GM21447 (cell line): ENCODE data around the gene ADNP.
"Not testable (repeated sequence)": the region's sequence is repeated elsewhere in the genome, so short reads cannot be mapped to it uniquely, and the experiment has no call there.

Source experiments
- ATAC-seq: cut with Tn5 transposase; IDR thresholded peaks from one replicate; pipeline ENCODE4 v1.9.1; 2021; ENCODE audit not compliant: unreplicated experiment

ADNP gene

DNA sequence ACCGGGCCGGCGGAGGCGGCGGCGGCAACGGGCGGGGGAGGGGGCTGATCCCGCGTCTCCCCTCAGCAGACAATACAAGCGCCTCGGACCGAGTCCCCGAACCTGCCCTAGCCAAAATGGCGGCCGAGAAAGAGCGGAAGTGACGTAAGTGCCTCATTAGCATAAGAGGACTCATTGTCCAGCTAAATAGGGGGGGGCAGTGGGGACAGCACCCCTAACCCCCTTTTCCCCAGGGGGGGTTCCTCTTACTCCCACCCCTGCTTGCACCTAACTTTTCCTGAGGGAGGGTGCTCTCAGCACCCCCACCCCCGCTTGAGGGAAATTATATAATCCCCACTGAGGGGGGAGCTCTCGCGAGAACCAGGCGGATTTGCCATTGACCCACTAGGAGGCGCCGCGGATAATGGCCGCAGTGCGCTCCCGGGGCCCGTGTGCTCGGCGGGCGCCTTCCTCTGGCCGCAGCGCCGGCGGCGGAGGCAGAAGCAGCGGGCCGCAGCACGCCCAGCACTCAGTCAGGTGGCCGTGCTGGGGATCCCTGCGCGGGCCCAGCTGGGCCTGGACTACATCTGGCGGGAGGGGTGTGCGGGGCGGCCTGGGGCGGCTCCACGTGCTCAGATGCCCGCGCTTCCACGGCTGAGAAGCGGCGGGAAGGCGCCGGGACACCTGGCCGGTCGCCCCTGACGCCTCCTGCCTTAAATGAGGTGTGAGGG lies at the start of gene ADNP:
TSS of gene ADNP (minus strand) at position 132 of the 710 bp plus-strand sequence. CDS start 27,441 bp downstream, outside the sequence.
- ATAC-seq = peak; percentile 53

DNA sequence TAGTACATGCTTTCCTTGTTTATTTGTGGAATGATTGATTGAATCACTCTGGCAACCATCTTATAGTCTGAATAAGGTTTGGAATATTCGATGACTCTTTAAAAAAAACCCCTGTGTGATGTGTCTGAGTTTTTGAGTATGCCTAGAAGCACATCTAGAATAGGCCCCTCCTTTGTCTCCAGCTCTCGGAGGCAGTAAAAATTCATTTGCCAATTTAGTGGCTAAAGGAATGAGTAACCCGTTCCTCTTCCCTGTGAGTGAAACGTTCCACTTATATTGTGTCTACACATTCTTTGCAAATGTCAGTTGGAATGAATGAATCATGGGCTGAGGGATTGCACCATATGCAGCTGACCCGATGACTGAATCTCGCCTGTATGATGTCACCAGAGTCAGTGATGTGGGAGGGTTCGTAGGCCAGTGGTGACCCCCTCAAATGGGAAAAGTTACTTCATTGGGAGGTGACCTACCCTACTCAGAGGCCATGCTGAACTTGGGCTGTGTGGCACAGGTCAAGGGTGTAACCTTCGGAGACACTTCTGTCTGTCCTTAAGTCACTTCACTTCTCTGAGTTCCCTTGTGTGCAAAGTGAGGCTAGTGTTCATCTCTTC lies 48.9 kb upstream of the ADNP start:
- no peak for ATAC-seq

DNA sequence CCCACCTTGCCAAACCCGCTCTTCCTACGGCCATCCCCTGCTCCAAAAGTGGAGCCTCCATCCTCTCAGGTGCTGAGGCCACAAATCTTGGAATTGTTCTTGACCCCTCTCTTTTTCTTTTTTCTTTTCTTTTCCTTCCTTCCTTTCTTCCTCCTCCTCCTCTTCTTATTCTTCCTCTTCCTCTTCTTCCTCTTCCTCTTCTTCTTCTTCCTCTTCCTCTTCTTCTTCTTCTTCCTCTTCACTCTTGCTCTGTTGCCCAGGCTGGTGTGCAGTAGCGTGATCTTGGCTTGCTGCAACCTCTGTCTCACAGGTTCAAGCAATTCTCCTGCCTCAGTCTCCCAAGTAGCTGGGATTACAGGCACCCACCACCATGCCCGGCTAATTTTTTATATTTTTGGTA lies 47.3 kb upstream of the ADNP start:
- not testable (repeated sequence) for ATAC-seq

DNA sequence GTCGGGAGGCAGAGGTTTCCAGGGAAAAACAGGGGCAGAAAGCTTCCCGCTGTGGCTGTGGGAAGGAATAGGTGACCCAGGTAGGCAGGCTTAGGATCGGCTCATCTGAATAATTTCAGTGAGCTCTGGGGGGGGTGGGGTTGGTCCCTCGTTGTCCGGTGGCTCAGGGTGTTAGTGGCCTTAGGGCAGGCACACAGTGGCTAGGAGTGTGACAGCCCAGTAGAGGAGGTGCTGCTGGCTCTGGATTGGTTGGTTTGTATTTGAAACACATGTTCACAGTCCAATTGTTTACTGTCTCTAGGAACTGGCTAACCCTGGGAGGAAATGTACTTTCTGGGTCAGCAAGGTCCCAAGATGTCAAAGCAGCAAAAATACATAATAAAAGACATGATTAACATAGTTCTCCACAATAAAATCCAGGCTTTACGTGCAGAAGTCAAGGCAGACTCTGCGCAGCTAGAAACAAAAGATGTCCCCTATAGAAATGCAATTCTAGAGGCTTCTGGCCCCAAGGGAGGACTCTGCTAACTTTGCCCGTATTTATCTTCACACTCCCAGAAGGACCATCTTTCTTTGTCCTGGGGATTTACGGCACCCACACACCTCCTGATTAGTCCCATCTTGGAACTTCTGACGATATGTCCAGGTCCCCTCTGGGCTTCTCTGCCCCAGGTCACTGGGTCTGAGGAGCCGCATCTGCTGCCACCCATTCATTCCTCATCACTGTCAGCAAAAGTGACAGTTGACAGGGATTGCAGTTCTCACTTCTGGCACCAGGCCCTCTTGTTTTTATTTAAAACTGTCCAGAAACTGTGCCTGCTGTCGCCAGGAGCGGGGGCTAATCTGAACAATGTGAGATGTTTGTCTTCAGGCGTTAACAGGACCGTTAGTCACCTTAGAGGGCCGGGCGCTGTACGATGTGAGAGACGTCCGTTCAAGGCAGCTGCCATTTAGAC lies 46.1 kb upstream of the ADNP start:
- ATAC-seq = no peak

DNA sequence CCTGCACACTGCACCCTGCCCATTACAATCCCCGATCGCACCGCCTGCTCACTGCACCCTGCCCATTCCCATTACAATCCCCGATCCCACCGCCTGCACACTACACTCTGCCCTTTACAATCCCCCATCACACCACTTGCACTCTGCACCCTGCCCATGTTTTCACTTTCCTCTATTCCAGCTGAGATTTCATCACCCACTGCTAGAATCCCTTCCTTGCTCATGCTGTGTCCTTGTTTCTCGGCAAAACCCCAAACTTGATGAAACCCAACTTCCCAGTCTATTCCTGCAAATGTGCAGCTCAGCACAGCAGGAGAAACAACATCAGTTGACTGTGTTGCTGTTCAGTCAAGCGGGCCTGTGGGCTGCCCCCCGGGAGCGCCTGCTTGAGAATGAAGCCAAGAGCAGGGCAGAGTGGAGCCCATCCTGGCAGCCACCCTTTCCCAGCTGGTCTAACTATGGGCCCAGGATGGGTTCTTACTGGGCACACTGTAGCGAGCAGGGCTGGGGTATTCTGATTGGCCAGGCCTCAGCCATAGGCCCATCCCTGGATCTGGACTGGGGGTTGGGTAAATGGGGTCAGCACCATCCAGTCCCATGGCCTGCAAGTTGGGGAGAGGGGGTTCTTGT lies 44.6 kb upstream of the ADNP start:
- ATAC-seq = no peak

DNA sequence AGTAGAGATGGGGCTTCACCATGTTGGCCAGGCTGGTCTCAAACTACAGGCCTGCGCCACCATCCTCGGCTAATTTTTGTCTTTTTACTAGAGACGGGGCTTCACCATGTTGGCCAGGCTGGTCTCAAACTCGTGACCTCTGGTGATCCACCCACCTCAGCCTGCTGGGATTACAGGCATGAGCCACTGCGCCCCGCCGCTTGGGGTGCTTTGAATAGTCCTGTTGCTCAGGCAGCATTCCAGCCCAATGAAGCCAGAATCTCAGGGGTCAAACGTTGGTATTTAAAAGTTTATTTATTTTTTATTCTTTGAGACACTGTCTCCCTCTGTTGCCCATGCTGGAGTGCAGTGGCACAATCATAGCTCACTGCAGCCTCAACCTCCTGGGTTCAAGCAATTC lies 38.7 kb upstream of the ADNP start:
- no peak for ATAC-seq

DNA sequence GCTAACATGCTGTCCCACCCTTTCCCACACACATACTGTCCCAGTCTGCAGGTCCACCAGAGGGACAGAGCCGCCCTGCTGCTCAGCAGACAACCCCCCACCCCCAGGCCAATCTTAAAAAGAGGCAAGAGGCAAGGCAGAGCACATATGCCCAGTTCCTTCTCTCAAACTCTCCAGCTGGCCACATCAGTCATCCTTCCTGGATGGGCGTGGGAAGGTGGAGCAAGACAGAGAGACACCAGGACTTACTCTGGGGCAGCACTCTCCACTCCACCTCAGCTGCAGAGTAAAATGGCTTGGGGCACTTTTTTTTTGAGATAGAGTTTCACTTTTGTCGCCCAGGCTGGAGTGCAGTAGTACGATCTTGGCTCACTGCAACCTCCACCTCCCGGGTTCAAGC lies 38.2 kb upstream of the ADNP start:
- no peak for ATAC-seq

DNA sequence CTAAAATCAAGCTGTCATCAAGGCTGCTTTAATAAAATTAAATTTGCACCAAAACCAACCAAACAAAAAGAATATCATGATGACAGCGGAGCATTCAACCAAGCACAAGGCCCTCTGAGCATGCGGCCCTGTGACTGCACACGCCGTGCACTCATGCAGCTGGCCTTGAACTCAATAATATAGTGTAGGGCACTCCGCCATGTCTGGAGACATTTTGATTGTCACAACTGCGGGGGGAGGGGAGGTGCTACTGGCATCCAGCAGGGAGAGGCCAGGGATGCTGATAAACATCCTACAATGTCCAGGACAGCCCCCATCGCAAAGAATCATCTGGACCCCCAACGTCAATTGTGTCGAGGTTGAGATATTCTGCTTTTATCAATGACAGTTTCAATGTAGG lies 37.1 kb upstream of the ADNP start:
- ATAC-seq = no peak

DNA sequence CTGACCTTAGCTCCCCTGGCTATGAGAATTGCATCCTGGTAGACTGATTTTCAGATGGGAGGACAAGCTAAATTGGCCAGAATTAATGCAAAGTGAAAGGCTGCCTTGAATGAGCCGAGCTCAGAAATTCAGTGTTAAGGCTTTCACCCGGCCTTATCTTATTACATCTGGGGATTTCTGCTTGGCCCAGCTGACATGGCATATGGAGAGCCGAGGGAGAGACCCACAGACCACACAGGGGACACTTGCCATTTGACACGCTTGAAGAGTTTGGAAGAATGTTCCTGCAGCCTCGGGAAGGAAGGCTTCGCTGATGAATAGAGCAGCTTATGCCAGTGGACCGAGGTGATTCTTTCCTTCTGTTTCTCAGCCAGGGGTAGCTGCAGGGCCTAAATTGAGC lies 36.3 kb upstream of the ADNP start:
- no peak for ATAC-seq

DNA sequence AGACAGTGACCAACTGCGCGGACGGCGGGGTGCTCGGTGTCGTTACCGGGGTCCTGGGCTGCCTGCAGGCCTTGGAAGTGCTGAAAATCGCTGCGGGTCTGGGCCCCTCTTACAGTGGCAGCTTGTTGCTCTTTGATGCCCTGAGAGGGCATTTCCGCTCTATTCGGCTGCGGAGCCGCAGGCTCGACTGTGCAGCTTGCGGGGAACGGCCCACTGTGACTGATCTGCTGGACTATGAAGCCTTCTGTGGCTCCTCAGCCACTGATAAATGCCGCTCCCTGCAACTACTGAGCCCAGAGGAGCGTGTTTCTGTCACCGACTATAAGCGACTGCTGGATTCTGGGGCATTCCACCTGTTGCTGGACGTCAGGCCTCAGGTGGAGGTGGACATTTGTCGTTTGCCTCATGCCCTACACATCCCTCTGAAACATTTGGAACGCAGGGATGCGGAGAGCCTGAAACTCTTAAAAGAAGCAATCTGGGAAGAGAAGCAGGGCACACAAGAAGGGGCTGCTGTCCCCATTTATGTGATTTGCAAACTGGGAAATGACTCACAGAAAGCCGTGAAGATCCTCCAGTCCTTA lies 28.4 kb upstream of the ADNP start:
- no peak for ATAC-seq

DNA sequence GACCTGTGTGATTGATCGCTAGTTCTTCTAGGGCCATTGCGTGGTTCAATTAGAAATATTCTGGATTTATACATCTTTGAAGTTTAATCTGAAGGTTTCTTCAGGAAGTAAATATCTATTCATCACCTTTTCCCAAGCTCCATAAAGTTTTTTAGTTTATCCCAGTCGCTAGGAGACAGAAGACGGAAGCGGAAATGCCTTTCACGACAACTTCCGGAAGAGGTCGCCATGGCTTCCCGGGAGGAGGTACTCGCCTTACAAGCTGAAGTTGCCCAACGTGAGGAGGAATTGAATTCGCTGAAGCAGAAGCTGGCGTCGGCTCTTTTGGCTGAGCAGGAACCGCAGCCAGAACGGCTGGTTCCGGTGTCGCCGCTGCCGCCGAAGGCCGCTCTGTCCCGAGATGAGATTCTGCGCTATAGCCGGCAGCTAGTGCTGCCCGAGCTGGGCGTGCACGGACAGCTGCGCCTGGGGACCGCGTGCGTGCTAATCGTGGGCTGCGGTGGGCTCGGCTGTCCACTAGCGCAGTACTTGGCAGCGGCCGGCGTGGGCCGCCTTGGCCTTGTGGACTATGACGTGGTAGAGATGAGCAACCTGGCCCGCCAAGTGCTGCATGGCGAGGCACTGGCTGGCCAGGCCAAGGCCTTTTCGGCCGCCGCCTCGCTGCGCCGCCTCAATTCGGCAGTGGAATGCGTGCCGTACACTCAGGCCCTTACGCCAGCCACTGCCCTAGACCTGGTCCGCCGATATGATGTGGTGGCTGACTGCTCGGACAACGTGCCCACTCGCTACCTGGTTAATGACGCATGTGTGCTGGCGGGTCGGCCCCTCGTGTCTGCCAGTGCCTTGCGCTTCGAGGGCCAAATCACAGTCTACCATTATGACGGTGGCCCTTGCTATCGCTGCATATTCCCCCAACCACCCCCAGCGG lies 27.6 kb upstream of the ADNP start, which contains the start of gene MOCS3:
TSS of gene MOCS3 (plus strand) at position 204 of the 928 bp plus-strand sequence. CDS start at position 229, 25 bp downstream.
- ATAC-seq = peak; percentile 82

DNA sequence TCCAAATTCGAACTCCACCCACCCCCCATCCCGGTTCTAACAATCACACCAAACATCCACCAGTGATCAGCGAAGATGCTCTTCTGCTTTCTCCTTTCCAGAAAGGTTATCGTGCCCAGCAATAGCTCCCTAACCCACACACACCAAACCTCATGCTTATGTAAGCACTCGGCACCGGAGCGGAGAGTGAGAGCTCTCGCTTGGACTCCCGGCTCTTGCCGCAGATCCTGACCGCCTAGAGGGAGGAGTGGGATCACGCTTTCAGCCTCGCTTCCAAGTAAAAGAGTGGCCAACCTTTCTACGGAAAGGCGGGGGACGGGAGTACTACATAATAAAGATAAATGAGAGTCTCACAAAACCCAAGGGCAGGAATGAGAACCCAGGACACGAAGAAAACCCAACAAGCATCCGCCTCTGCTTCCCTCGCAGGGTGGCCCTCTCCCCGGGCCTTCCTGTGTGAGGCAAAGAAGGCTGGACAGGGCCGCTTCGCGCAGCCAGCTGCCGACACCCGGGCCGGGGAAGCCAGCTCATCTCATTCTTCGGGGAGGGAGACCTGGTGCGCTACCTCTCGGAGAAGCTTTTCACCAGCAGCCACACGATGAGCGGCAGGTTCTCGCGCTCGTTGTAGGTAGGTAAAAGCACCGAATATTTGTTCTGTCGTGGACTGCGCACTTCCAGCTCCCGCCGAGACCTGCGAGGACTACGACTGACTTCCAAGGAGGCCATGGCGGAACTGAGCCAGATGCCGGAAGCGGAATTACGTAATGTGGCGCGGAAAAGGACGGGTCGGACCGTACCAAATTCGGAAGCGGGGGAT lies 26.8 kb upstream of the ADNP start, which contains the start of gene DPM1:
TSS of gene DPM1 (minus strand) at position 735 of the 817 bp plus-strand sequence. CDS start at position 726, 9 bp downstream.
- ATAC-seq = peak; percentile 76

DNA sequence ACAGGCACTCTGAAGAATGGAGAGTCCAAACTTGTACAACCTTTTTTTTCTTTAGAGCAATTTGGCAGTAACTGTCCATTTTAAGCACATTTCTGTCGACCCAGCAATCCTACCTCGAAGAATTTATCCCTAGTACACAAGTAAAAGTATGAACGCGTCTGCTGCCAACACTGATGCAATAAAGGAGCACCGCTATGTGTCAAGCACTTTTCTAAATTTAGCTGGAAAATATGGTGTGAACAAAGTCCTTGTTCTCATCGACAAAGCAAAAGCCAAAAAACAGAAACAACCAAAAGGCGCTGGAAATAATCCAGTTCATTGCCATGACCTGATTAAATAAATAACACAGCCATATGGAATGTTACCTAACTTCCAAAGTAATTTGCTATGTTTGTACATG lies 26.0 kb upstream of the ADNP start:
- no peak for ATAC-seq

DNA sequence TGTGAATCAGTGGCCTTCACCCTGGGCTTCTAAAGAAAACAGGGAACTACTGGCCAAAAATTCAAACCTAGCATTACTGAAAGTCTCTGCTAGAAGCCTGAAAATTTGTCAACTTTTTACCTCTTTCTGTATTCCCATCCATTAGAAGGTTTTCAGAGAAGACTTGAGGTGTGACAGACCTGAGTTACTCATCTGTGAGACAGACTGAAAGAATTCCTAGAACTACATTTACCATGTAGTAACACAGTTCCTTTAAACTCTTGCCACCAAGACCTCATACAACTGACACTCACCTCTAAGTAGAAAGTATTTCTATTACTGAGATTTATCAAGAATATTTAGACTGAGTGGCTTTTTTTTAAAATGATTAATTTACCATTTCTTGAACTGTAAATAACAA lies 22.6 kb upstream of the ADNP start:
- no peak for ATAC-seq

DNA sequence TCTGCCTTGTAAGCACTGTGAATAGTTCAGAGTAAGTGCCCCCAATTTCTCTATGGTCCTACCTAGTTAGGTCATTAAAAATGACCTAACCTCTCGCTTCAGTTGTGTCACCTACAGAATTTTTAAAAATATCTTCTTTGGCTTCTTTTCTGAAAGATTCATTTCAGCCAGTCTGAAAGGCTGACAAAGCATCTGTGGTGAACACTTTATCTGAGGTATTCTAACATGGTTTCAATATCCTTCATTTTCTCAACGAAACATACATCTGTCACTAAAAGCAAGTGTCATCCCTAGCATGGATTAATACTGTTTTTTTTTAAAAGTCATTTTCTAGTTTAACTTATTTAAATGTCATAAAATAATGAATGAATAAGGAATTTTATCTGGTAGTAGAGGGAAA lies 22.0 kb upstream of the ADNP start:
- ATAC-seq = no peak

DNA sequence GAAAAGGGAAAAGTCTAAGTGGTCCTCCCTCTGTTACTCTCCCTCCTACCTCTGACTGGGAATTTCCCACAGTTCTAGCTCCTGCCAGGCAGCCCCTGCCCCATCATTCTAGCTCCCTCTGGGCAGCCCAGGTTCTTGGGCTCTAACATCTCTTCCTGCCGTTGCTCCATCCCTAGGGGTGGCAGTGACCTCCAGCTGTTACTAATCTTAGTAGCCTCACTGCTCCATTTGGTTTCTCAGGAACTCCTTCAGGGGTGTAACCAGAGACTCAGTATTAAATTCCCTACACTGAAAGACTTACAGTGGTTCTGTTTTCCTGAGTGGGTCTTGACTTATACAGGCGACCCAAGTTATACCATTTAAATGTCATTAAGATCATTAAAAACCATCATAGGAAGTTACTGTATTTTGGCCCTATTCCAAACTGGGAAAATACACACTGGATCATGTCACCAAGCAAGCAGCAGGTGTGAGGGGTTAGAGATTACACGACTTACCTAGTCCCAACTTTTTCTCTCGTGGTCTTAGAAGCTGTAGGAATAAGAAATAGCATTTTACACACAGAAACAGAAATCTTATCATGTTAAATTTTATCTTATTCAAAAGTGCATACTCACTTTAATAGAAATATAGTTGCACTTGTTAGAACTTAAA lies 17.0 kb upstream of the ADNP start:
- no peak for ATAC-seq

DNA sequence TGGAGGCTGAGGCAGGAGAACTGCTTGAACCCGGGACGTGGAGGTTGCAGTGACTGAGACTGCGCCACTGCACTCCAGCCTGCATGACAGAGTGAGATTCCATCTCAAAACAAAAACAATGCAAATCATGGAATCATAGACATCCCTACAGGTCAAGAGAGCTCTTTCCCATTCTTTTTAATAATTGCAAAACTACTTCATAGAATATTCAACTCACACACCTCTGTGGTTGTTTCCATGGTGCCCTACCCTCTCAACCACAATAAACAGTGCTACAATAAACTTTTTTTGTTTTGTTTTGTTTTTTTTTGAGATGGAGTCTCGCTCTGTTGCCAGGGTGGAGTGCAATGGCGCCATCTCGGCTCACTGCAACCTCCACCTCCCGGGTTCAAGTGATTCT lies 11.8 kb upstream of the ADNP start:
- ATAC-seq = no peak

DNA sequence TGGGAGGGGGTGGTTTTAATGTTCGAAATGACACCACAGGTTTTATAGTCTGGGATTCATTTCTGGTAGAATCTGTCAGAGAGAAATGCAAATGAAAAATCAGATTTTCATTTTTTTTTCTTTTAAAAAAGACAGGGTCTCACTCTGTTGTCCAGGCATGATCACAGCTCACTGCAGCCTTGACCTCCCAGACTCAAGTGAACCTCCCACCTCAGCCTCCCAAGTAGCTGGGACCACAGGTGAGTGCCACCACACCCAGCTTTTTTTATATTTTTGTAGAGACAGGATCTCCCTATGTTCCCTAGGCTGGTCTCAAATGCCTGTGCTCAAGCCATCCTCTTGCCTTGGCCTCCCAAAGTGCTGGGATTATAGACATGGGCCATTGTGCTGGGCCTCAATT lies 2.4 kb upstream of the ADNP start:
- ATAC-seq = no peak
